ENCODE results near the gene CAMSAP1.

DNA sequence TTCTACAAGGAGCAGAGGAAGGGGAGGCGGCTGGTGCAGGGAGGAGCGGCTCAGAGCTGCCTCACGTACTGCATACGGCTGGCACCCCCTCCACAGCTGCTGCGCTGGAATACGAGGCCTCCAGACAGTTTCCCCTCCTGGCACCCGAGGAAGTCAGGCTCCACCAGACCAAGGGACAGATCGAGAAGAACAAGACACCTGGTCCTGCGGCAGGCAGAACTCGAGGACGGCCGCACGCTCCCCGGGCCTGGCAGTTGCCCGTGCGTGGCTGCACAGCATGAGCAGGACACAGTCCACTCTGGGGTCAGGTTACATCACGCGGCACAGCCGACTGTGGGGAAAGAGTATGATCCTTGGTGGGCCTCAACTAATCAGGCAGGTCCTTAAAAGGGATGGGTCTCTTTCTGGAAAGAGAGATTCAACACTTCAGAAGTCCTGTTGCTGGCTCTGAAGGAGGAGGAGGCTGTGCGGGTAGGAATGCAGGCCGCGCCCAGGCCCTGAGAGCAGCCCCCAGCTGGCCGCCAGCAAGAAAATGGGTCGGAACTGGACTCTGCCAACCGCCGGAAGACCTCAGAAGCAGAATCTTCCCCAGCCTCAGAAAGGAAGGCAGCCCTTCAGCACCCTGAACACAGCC is 42.3 kb upstream of the CAMSAP1 start:
- TF ChIP-seq, protein P1, sequence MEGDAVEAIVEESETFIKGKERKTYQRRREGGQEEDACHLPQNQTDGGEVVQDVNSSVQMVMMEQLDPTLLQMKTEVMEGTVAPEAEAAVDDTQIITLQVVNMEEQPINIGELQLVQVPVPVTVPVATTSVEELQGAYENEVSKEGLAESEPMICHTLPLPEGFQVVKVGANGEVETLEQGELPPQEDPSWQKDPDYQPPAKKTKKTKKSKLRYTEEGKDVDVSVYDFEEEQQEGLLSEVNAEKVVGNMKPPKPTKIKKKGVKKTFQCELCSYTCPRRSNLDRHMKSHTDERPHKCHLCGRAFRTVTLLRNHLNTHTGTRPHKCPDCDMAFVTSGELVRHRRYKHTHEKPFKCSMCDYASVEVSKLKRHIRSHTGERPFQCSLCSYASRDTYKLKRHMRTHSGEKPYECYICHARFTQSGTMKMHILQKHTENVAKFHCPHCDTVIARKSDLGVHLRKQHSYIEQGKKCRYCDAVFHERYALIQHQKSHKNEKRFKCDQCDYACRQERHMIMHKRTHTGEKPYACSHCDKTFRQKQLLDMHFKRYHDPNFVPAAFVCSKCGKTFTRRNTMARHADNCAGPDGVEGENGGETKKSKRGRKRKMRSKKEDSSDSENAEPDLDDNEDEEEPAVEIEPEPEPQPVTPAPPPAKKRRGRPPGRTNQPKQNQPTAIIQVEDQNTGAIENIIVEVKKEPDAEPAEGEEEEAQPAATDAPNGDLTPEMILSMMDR (IDR thresholded peaks at IDR 0.05): no peak
- no peak for TF ChIP-seq POLR2A (IDR thresholded peaks at IDR 0.05)
